Skeletal muscle tissue (tissue), 4 donors: Measurements from ENCODE around the gene SPIN1. TPM values are rescaled to one million over a fixed set of nuclear protein-coding genes. Genes with fewer than 3 reads are reported as not detected.
"Not testable (repeated sequence)": the region's sequence is repeated elsewhere in the genome, so short reads cannot be mapped to it uniquely, and the experiment has no call there.

Experiments used
- H3K27ac ChIP-seq: one replicate; pipeline ENCODE4 v1.7.0; 2013; ENCODE audit warnings: mild to moderate bottlenecking, low read depth, low read length, inconsistent platforms
- H3K27me3 ChIP-seq, 3 donors: one replicate each; pipeline ENCODE4 v1.7.0; 2013; ENCODE audit warnings: low read length in 3 of 3; ENCODE audit not compliant: control insufficient read depth in 3 of 3, insufficient read depth in 3 of 3
- H3K36me3 ChIP-seq, 3 donors: one replicate each; pipeline ENCODE4 v1.7.0; 2013; ENCODE audit warnings: low read length in 3 of 3; ENCODE audit not compliant: control insufficient read depth in 3 of 3, insufficient read depth in 3 of 3
- H3K4me1 ChIP-seq, 3 donors: one replicate each; pipeline ENCODE4 v1.7.0; 2013; ENCODE audit warnings: low read length in 3 of 3, mild to moderate bottlenecking in 3 of 3; ENCODE audit not compliant: control insufficient read depth in 3 of 3, insufficient read depth in 3 of 3
- H3K4me3 ChIP-seq, 3 donors: one replicate each; pipeline ENCODE4 v1.7.0; 2013; ENCODE audit warnings: low read length in 3 of 3
- H3K9ac ChIP-seq, 3 donors: one replicate each; pipeline ENCODE4 v1.7.0; 2013; ENCODE audit warnings: low read length in 3 of 3, mild to moderate bottlenecking in 3 of 3, moderate library complexity in 2 of 3, low read depth in 1 of 3
- H3K9me3 ChIP-seq, 3 donors: one replicate each; pipeline ENCODE4 v1.7.0; 2013; ENCODE audit warnings: low read length in 3 of 3; ENCODE audit not compliant: control insufficient read depth in 3 of 3
- total RNA-seq: library from RNA; depleted of rRNA; stranded (reverse); fragments of >200 nt; gene quantifications from one replicate; pipeline ENCODE4 v1.2.3, GENCODE V29; 2014
- donor health status: Osteomylitis.

Gene SPIN1
- total RNA-seq, 1 donor from 2014 or later: 60.5 TPM

DNA sequence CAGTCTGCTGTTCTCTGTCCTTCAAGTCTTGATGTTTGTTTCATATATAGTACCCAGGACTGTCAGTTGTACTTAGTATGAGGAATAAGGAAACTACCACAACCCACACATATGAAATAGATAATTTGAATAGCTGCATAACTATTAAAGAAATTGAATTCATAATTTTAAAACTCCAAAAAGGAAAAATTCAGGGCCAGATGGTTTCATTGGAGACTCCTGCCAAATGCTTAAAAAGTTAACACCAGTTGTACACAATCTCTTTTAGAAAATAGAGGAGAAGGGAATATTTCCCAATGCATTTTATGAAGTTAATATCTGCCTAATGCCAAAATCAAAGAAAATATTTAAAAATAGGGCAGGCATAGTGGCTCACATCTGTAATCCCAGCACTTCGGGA, 24.6 kb upstream of the SPIN1 start:
- no peak overlapping the region for H3K27ac ChIP-seq
- H3K9ac ChIP-seq: no peak overlapping the region
- H3K27me3 ChIP-seq: no peaks in the 10 kb centered on the region
- no peak overlapping the region for H3K4me3 ChIP-seq
- no peaks in the 10 kb centered on the region for H3K36me3 ChIP-seq
- peaks cover 0 to 3% (median 0%) of the 10 kb centered on the region in 3 donors for H3K9me3 ChIP-seq
- no peaks in the 10 kb centered on the region for H3K4me1 ChIP-seq

DNA sequence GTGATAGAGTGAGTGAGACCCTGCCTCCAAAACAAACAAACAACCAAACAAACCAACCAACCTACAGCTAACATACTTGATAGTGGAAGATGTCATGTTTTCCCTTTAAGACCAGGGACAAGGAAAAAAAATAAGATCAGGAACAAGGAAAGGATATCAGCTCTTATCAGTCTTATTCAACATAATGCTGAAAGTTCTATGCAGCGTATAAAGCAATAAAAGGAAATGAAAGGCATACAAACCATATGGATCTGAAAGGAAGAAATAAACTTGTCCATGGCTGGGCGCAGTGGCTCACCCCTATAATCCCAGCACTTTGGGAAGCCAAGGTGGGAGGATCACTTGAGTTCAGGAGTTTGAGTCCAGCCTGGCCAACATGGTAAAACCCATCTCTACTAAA, 23.5 kb upstream of the SPIN1 start:
- H3K27me3 ChIP-seq: no peaks in the 10 kb centered on the region
- H3K9me3 ChIP-seq: peaks cover 0 to 3% (median 0%) of the 10 kb centered on the region in 3 donors
- no peaks in the 10 kb centered on the region for H3K36me3 ChIP-seq
- no peak overlapping the region for H3K9ac ChIP-seq
- H3K4me1 ChIP-seq: no peaks in the 10 kb centered on the region
- H3K27ac ChIP-seq: no peak overlapping the region
- no peak overlapping the region for H3K4me3 ChIP-seq

DNA sequence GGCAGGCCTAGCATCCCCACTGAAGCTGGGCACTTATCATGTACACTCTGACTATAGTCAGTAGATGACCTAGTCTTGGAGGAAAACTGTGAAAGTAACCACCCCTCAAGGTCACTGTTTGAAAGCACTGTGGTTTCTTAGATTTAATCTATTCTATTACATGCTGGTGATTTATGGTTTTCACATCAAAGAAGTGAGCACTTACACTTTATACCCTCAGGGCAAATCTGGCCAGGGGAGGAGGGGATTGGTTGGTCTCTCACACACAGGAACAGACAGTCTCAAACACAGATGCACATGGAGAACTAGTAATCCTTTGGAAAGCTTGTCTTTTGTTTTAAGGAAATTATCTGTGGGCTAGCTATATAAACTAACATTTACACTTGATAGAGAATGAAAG, 17.9 kb upstream of the SPIN1 start:
- no peaks in the 10 kb centered on the region for H3K27me3 ChIP-seq
- no peaks in the 10 kb centered on the region for H3K36me3 ChIP-seq
- no peak overlapping the region for H3K4me3 ChIP-seq

DNA sequence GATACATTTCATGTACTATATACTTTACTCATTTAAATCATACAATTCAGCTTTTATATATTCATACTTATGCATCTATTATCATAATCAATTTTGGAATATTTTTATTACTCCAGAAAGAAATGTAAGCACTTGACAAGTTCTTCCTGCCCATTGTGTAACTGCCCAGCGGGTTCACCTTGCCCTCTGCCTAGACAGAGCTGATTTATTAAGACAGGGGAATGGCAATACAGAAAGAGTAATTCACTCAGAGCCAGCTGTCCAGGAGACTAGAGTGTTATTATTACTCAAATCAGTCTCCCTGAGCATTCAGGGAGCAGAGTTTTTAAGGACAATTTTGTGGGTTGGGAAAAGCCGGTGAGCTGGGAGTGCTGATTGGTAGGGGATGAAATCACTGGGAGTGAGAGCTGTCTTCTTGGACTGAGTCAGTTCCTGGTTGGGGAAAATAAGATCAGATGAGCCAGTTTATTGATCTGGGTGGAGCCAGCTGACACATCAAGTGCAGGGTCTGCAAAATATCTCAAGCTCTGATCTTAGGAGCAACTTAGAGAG, 16.1 kb upstream of the SPIN1 start:
- H3K4me3 ChIP-seq: no peak overlapping the region
- H3K27me3 ChIP-seq: no peaks in the 10 kb centered on the region
- H3K36me3 ChIP-seq: no peaks in the 10 kb centered on the region
- H3K9ac ChIP-seq: no peak overlapping the region
- H3K9me3 ChIP-seq: peaks cover 0 to 3% (median 0%) of the 10 kb centered on the region in 3 donors
- no peaks in the 10 kb centered on the region for H3K4me1 ChIP-seq
- no peak overlapping the region for H3K27ac ChIP-seq

More for the DNA sequence above, 17.9 kb upstream of the SPIN1 start:
- H3K27ac ChIP-seq: no peak overlapping the region
- H3K9ac ChIP-seq: no peak overlapping the region
- H3K9me3 ChIP-seq: peaks cover 0 to 3% (median 0%) of the 10 kb centered on the region in 3 donors
- no peaks in the 10 kb centered on the region for H3K4me1 ChIP-seq

DNA sequence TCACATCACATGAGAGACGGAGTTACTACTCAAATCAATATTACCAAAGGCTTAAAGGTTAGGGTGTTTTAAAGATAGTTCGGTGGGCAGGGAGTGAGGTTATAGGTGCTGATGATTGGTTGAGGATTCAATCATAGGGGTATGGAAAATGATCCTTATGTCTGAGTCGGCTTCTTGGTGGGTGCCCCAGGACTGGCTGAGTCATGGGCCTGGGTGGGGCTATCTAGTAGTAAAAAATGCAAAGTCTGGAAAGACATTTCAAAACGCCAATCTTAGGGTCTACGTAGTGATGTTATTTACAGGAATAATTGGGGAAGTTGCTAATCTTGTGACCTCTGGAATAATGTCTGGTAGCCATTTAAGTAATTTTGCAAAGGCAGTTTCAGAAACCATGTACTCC, 15.2 kb upstream of the SPIN1 start:
- no peak overlapping the region for H3K9ac ChIP-seq
- no peak overlapping the region for H3K4me3 ChIP-seq
- H3K4me1 ChIP-seq: no peaks in the 10 kb centered on the region
- H3K9me3 ChIP-seq: peaks cover 0 to 2% (median 0%) of the 10 kb centered on the region in 3 donors
- no peak overlapping the region for H3K27ac ChIP-seq
- no peaks in the 10 kb centered on the region for H3K27me3 ChIP-seq
- no peaks in the 10 kb centered on the region for H3K36me3 ChIP-seq

DNA sequence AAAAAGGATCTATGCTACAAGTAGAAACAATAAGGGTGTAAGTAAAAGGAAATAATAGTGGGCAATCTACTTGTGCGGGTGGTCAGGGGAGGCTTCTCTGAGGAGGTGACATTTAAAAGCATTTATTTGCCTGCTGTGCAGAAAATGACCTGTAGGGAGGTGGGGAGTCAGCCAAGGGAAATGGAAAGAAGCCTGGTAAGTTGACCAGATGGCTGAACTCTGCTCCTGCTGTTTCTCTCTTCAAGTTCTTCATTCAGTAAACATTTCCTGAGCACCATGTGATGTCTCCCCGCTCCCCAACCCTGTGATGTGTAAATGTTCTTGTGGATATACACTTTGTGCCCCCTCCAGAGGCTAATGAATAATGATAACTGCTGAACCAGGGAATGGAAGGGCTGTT, 9.9 kb upstream of the SPIN1 start:
- Histone ChIP-seq H3K4me3 (no peak overlapping the region), H3K4me1 (no peaks in the 10 kb centered on the region), H3K27me3 (no peaks in the 10 kb centered on the region), H3K9me3 (no peaks in the 10 kb centered on the region), H3K9ac (no peak overlapping the region), H3K27ac (no peak overlapping the region), H3K36me3 (no peaks in the 10 kb centered on the region)

DNA sequence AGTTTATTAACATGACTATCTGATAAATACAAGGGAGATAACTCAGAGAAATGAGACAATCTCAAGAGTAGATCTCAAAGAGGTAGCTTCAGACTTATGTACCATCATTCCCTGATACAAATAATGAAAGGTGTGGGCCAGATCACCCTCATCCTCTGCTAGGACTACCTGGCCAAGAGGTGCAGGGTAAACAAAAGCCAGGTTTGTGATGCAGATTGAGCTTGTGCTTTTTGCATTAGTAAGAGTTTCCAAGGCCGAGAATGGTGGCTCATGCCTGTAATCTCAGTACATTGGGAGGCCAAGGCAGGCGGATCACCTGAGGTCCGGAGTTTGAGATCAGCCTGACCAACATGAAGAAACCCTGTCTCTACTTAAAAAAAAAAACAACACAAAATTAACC, 8.9 kb upstream of the SPIN1 start:
- Histone ChIP-seq H3K9ac (no peak overlapping the region), H3K27ac (no peak overlapping the region), H3K9me3 (no peaks in the 10 kb centered on the region), H3K4me3 (no peak overlapping the region), H3K36me3 (no peaks in the 10 kb centered on the region), H3K4me1 (no peaks in the 10 kb centered on the region), H3K27me3 (no peaks in the 10 kb centered on the region)

DNA sequence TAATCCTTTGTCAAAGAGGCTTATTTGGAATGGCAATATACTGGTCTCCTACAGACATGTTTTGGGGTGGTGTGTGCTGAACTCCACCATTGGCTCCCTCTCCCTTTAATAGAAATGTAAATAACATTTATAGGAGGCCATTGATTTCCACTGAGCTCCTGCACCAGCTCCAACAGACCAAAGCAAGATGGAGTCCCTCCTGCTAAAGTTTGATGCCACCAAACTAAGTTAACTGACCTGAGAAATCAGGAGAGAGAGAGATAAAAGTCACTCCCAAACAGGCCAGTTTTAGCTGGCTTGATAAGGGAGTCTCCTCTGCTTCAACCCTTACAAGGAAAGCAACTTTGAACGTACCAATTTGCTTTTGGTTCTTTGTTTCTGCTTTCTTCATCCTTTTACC, 8.1 kb upstream of the SPIN1 start:
- Histone ChIP-seq H3K36me3 (no peaks in the 10 kb centered on the region), H3K9me3 (no peaks in the 10 kb centered on the region), H3K4me3 (no peak overlapping the region), H3K4me1 (no peaks in the 10 kb centered on the region), H3K27me3 (no peaks in the 10 kb centered on the region), H3K27ac (no peak overlapping the region), H3K9ac (no peak overlapping the region)

DNA sequence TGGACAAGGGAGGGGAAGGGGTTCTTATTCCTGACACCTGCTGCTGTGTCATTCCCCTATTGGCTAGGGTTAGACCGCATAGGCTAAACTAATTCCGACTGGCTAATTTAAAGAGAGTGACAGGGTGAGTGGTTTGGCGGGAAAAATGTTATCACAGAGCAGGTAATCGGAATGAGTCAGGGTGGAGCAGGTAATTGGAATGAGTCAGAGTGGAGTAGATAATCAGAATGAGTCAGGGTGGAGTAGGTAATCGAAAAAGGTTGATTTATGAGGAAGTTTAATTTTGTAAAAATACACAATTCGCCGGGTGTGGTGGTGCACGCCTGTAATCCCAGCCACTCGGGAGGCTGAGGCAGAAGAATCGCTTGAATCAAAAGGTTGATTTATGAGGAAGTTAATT, 6.9 kb upstream of the SPIN1 start:
- H3K4me1 ChIP-seq, H3K9ac ChIP-seq, H3K9me3 ChIP-seq, H3K27ac ChIP-seq, H3K27me3 ChIP-seq, H3K4me3 ChIP-seq, H3K36me3 ChIP-seq: not testable (repeated sequence)

DNA sequence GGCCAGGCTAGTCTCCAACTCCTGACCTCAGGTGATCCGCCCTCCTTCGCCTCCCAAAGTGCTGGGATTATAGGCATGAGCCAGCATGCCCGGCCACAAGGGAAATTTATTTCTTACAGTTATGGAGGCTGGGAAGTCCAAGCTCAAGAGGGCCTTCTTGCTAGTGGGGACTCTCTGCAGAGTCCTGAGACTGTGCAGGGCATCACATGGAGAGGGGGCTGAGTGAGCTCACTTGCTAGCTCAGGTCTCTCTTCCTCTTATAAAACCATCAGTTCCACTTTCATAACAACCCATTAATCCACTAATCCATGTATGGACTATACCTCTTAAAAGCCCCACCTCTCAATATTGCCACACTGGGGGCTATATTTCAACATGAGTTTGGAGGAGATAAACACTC, 5.1 kb upstream of the SPIN1 start:
- Histone ChIP-seq H3K27ac (no peak overlapping the region), H3K9ac (no peak overlapping the region), H3K4me1 (peaks cover 5 to 12% (median 9%) of the 10 kb centered on the region in 3 donors), H3K36me3 (no peaks in the 10 kb centered on the region), H3K9me3 (no peaks in the 10 kb centered on the region), H3K27me3 (peaks cover 0 to 3% (median 0%) of the 10 kb centered on the region in 3 donors), H3K4me3 (no peak overlapping the region)

DNA sequence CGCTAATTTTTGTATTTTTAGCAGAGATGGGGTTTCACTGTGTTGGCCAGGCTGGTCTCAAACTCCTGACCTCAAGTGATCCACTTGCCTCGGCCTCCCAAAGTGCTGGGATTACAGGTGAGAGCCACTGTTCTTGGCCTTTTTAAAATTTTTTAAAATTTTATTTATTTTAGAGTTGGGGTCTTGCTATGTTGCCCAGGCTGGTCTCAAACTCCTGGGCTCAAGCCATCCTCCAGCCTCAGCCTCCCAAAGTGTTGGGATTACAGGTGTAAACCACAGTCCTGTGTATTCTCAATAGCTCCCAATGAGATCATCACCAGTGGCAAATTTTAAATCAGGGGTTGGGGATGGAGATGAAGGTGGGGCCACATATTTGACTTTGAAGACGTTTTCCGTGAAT, 2.1 kb upstream of the SPIN1 start:
- peaks cover 5 to 12% (median 9%) of the 10 kb centered on the region in 3 donors for H3K4me1 ChIP-seq
- not testable (repeated sequence) for H3K36me3 ChIP-seq

More for the DNA sequence above, 2.1 kb upstream of the SPIN1 start:
- H3K4me3 ChIP-seq, H3K27ac ChIP-seq, H3K27me3 ChIP-seq, H3K9me3 ChIP-seq, H3K9ac ChIP-seq: not testable (repeated sequence)
